NCI-H345 (cell line): Measurements from ENCODE around the gene BIRC6.

Source experiments
- DNase-seq: peaks from one replicate; lab custom pipeline; 2025; lab: John Stamatoyannopoulos, UW

Gene BIRC6

GRCh38 chr2:32372519-32373182, 15.8 kb downstream of the BIRC6 start:
- DNase-seq, result no peak

GRCh38 chr2:32375228-32375892, 18.5 kb downstream of the BIRC6 start:
- no peak for DNase-seq

- no peak for DNase-seq
Observed at GRCh38 chr2:32376756-32377155, 19.9 kb downstream of the BIRC6 start.

- no peak for DNase-seq
Observed at GRCh38 chr2:32377928-32378327, 21.1 kb downstream of the BIRC6 start.

GRCh38 chr2:32379352-32379751, 22.5 kb downstream of the BIRC6 start:
- DNase-seq, result no peak

- DNase-seq, result no peak
Observed at GRCh38 chr2:32383858-32384257, 27.0 kb downstream of the BIRC6 start.

- DNase-seq, result no peak
Observed at GRCh38 chr2:32384529-32384928, 27.7 kb downstream of the BIRC6 start.

- no peak for DNase-seq
Observed at GRCh38 chr2:32386739-32387138, 29.9 kb downstream of the BIRC6 start.

- DNase-seq, result no peak
Observed at GRCh38 chr2:32399221-32399620, 42.4 kb downstream of the BIRC6 start.

GRCh38 chr2:32402091-32402490, 45.3 kb downstream of the BIRC6 start:
- DNase-seq, result no peak

GRCh38 chr2:32403782-32404181, 47.0 kb downstream of the BIRC6 start:
- no peak for DNase-seq

GRCh38 chr2:32404691-32405090, 47.9 kb downstream of the BIRC6 start:
- DNase-seq, result no peak

- no peak for DNase-seq
Observed at GRCh38 chr2:32416519-32416918, 59.7 kb downstream of the BIRC6 start.

- no peak for DNase-seq
Observed at GRCh38 chr2:32417659-32418058, 60.8 kb downstream of the BIRC6 start.

- no peak for DNase-seq
Observed at GRCh38 chr2:32418778-32419177, 62.0 kb downstream of the BIRC6 start.

GRCh38 chr2:32422133-32422532, 65.3 kb downstream of the BIRC6 start:
- no peak for DNase-seq

- DNase-seq, result no peak
Observed at GRCh38 chr2:32423536-32423935, 66.7 kb downstream of the BIRC6 start.

- no peak for DNase-seq
Observed at GRCh38 chr2:32424739-32425138, 67.9 kb downstream of the BIRC6 start.

- DNase-seq, result no peak
Observed at GRCh38 chr2:32425719-32426141, 68.9 kb downstream of the BIRC6 start.

GRCh38 chr2:32427672-32428610, 71.1 kb downstream of the BIRC6 start:
- DNase-seq, result peak; percentile 60

GRCh38 chr2:32430804-32431203, 74.0 kb downstream of the BIRC6 start:
- no peak for DNase-seq

GRCh38 chr2:32436150-32436549, 79.3 kb downstream of the BIRC6 start:
- DNase-seq, result no peak

- no peak for DNase-seq
Observed at GRCh38 chr2:32442020-32442467, 85.2 kb downstream of the BIRC6 start.
